Activated CD8-positive, alpha-beta T cell treated with anti-CD3 and anti-CD28 coated beads for 36 hours (primary cell): Measurements from ENCODE around the gene HAS3. TPM values are rescaled to one million over a fixed set of nuclear protein-coding genes. Genes with fewer than 3 reads are reported as not detected.
"Not testable (repeated sequence)": the region's sequence is repeated elsewhere in the genome, so short reads cannot be mapped to it uniquely, and the experiment has no call there.

ENCODE experiments used
- ATAC-seq: fragments of 200-7000 bp; cut with Tn5 transposase; one replicate; pipeline ENCODE4 v1.10.0; 2021; ENCODE audit warnings: mild to moderate bottlenecking, moderate library complexity
- CTCF ChIA-PET: fragments of 350-600 bp; sonication (Branson Sonifier 250); formaldehyde crosslinking; loops from one replicate; lab custom pipeline; 2021; ENCODE audit warnings: antibody characterized with exemption; lab: Charles Lee
- POLR2A ChIA-PET: fragments of 350-600 bp; sonication (Branson Sonifier 250); formaldehyde crosslinking; loops from one replicate; lab custom pipeline; 2021; ENCODE audit warnings: antibody characterized with exemption; lab: Charles Lee
- DNase-seq: peaks from one replicate; pipeline ENCODE4 v3.0.0-alpha.2; 2020
- H3K27ac Mint-ChIP-seq: one replicate; pipeline ENCODE4 v1.8.0; 2021; ENCODE audit warnings: mild to moderate bottlenecking, mixed read lengths
- H3K27me3 Mint-ChIP-seq: one replicate; pipeline ENCODE4 v1.8.0; 2021; ENCODE audit warnings: mixed read lengths
- H3K36me3 Mint-ChIP-seq: one replicate; pipeline ENCODE4 v1.8.0; 2021; ENCODE audit warnings: low read depth, mixed read lengths
- H3K4me1 Mint-ChIP-seq: one replicate; pipeline ENCODE4 v1.8.0; 2021; ENCODE audit warnings: low read depth, mixed read lengths
- H3K4me3 Mint-ChIP-seq: one replicate; pipeline ENCODE4 v1.8.0; 2021; ENCODE audit warnings: mild to moderate bottlenecking, moderate library complexity, mixed read lengths
- H3K9me3 Mint-ChIP-seq: one replicate; pipeline ENCODE4 v1.8.0; 2021; ENCODE audit warnings: mixed read lengths
- intact Hi-C: fragments of 100-400 bp; cut with micrococcal nuclease; formaldehyde crosslinking; loops from one replicate; pipeline ENCODE4 v1.10.0; 2022
- total RNA-seq, 2 experiments: library from RNA; stranded (reverse); gene quantifications; one replicate each; pipeline ENCODE4 v1.2.3, GENCODE V29; 2021
- TF ChIP-seq, protein P1 (sequence below): fragments of 200-600 bp; IDR thresholded peaks from one replicate; pipeline ENCODE4 v1.8.0; 2022; ENCODE audit warnings: antibody characterized with exemption, mild to moderate bottlenecking

Gene HAS3
- total RNA-seq, 2 experiments from 2014 or later: 0.11 to 0.43 TPM

DNA sequence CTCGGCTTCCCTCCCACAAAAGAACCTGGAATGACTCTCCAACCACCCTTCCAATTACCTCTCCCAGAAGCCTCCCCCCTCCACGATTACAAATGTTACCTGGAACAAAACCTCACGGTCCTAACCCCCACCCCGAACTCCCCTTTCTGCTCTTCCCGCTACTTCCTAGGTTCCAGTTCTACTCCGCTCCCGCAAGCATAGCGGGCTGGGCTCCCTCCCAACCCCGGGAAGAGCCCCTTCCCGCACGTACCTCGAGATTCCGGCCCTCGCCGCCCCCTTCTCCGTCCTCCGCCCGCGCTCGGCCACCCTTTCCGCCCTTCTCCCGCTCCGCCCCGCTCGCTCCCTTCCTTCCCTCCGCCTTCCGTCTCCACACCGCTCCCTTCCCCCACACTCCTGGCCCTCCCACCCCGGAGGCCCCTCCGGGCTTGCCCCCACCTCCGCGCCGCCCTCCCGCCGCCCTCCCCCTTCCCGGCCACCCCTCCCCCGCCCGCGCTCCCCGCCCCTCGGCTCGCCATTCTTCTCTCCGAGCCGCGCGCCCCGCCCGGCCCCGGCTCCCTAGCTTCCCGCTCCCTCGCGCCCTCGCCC is 26.5 kb downstream of the HAS3 start:
- intact Hi-C loops: loop anchor here (5.0 kb wide), 1 partner anchor 290 kb away; the partner anchor contains the start of gene TANGO6
- Mint-ChIP-seq H3K4me3 (peak overlapping the region; percentile 88), H3K27ac (peak overlapping the region; percentile 93), H3K9me3 (no peaks in the 10 kb centered on the region), H3K36me3 (peaks cover 49% of the 10 kb centered on the region), H3K27me3 (no peaks in the 10 kb centered on the region), H3K4me1 (peaks cover 50% of the 10 kb centered on the region)
- ChIA-PET POLR2A (interaction anchor here (0.6 to 3.2 kb wide), 9 partner anchors 8 to 251 kb away, joined by 3 to 21 read pairs (median 4); partner anchors contain the start of gene SNTB2), CTCF (interaction anchor here (1.3 to 1.7 kb wide), 2 partner anchors 19 to 33 kb away, joined by 4 to 7 read pairs; no protein-coding TSS in a partner anchor)
- DNase-seq (peak; percentile 83), ATAC-seq (peak; percentile 68)
- TF ChIP-seq, protein P1, sequence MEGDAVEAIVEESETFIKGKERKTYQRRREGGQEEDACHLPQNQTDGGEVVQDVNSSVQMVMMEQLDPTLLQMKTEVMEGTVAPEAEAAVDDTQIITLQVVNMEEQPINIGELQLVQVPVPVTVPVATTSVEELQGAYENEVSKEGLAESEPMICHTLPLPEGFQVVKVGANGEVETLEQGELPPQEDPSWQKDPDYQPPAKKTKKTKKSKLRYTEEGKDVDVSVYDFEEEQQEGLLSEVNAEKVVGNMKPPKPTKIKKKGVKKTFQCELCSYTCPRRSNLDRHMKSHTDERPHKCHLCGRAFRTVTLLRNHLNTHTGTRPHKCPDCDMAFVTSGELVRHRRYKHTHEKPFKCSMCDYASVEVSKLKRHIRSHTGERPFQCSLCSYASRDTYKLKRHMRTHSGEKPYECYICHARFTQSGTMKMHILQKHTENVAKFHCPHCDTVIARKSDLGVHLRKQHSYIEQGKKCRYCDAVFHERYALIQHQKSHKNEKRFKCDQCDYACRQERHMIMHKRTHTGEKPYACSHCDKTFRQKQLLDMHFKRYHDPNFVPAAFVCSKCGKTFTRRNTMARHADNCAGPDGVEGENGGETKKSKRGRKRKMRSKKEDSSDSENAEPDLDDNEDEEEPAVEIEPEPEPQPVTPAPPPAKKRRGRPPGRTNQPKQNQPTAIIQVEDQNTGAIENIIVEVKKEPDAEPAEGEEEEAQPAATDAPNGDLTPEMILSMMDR: no peak

DNA sequence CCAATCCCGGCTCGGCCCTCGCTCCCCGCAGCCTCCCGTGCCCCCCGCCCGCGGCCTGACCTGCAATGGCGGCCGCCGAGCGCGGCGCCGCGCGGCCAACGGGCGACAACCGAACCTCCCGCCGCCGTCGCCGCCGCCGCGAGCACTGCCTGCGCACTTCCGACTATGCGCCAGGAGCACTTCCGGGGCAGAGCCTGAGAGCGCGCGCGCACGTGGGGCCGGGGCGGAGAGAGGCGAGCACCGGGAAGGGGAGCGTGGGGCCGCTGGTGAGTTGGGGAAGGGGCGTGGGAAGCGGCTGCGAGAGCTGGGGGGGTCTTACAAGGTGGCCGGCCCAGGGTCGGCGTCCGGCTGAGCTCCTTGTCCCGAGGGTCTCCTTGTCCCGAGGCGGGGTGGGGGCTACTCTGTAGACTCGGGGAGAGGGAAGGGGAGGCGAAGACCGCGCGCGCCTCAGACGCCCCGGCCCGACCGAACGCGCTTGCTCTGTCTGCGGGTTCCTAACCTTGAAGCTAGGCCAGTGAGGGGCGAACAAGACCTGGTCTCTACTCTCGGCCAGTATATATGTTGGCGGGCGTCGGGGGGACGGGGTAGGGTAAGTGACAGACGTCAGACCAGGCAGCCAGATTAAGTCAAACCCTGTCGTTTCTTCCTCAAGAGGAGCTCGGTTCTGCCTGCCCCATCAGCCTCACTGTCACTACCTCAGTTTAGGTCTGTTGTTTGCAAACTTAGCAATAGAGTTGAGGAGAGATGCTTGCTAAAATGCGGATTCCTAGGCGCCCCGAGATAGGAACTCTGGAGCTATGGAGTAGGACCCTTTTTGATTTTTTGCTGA is 27.2 kb downstream of the HAS3 start, which contains the start of the genes CHTF8 and UTP4:
Gene CHTF8 (minus strand): TSS at position 165 of the 829 bp plus-strand sequence. CDS start 11,130 bp downstream, outside the sequence.
Gene UTP4 (plus strand): TSS at position 226 of the 829 bp plus-strand sequence. CDS start 811 bp downstream, outside the sequence.
- Mint-ChIP-seq H3K4me3 (peak within 1 kb of the TSS; percentile 88), H3K27ac (peak within 1 kb of the TSS; percentile 93), H3K4me1 (peaks cover 51% of the 10 kb centered on the region), H3K9me3 (no peaks in the 10 kb centered on the region), H3K36me3 (peaks cover 51% of the 10 kb centered on the region), H3K27me3 (no peaks in the 10 kb centered on the region)
- CTCF ChIA-PET: interaction anchor here (1.0 to 2.6 kb wide), 5 partner anchors 8 to 56 kb away, joined by 3 to 17 read pairs (median 4); no protein-coding TSS in a partner anchor
- peak; percentile 92 for ATAC-seq
- POLR2A ChIA-PET: interaction anchor here (0.6 to 3.2 kb wide), 18 partner anchors 9 to 286 kb away, joined by 3 to 21 read pairs (median 4); partner anchors contain the start of genes HAS3 and SNTB2
- TF ChIP-seq, protein P1: no peak
- intact Hi-C loops: loop anchor here (5.0 kb wide), 1 partner anchor 290 kb away; the partner anchor contains the start of gene TANGO6
- peak; percentile 91 for DNase-seq

DNA sequence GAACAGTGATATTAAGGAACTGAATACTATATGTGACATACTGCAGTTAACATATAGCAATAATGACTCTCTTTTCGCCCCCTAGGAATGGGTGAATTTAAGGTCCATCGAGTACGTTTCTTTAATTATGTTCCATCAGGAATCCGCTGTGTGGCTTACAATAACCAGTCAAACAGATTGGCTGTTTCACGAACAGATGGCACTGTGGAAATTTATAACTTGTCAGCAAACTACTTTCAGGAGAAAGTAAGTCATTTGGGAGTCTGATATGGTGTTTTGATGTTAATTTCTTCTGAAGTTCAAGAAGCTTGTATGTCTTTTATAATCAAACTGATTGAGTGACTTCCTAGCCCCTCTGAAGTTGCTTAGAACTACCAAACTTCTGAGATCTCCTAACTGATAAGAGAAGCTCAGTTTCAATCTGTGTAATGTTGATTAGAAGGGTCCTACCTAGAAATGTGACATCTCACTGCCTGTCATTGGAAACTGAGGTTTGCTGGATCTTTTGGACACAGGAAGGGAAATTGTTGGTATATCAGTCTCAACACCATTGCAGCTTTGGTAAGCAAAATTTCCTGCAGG is 28.0 kb downstream of the HAS3 start:
- intact Hi-C loops: loop anchor here (5.0 kb wide), 1 partner anchor 291 kb away; the partner anchor contains the start of gene TANGO6
- Mint-ChIP-seq H3K27me3 (no peaks in the 10 kb centered on the region), H3K4me1 (peaks cover 50% of the 10 kb centered on the region), H3K9me3 (no peaks in the 10 kb centered on the region), H3K36me3 (peaks cover 55% of the 10 kb centered on the region), H3K27ac (peak overlapping the region; percentile 93), H3K4me3 (peak overlapping the region; percentile 88)
- TF ChIP-seq, protein P1: no peak
- ChIA-PET POLR2A (interaction anchor here (0.6 to 3.2 kb wide), 17 partner anchors 9 to 287 kb away, joined by 3 to 21 read pairs (median 4); partner anchors contain the start of genes HAS3 and SNTB2), CTCF (interaction anchor here (0.9 to 2.6 kb wide), 7 partner anchors 9 to 605 kb away, joined by 3 to 17 read pairs (median 4); no protein-coding TSS in a partner anchor)
- ATAC-seq (no peak), DNase-seq (no peak)

DNA sequence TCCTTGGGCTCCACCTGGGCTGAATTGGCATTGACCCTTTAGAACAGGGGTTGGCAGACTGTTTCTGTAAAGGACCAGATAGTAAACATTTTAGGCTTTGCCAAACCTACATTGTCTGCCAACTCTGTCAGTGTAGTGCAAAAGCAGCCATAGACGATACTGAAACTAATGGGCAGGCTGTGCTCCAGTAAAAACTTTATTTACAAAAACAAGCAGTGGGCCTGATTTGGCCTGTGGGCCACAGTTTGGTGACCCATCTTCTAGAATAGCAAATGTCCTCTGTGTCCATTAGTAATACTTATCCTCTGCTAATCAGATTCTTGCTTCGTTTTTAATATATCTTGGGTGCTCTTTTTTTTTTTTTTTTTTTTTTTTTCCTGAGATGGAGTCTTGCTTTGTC is 33.2 kb downstream of the HAS3 start:
- ATAC-seq: no peak
- H3K9me3 Mint-ChIP-seq: no peaks in the 10 kb centered on the region
- TF ChIP-seq, protein P1: no peak
- ChIA-PET POLR2A (no interaction called here), CTCF (no interaction called here)
- no peak overlapping the region for H3K27ac Mint-ChIP-seq
- no peaks in the 10 kb centered on the region for H3K27me3 Mint-ChIP-seq
- DNase-seq: no peak
- intact Hi-C loops: no loop called here
- peaks cover 71% of the 10 kb centered on the region for H3K36me3 Mint-ChIP-seq
- H3K4me3 Mint-ChIP-seq: no peak overlapping the region
- H3K4me1 Mint-ChIP-seq: peaks cover 34% of the 10 kb centered on the region

DNA sequence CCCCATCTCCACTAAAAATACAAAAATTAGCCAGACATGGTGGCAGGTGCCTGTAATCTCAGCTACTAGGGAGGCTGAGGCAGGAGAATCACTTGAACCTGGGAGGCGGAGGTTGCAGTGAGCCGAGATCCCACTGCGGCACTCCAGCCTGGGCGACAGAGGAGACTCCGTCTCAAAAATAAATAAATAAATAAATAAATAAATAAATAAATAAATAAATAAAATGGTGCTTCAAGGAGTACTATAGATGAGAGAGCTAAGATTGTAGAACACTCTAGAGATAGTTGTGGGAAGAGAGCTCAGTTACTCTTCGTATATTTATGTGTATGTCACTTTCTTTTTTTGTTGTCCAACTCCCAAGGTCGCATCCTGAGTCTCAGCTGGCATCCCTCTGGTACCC is 34.0 kb downstream of the HAS3 start:
- H3K4me3 Mint-ChIP-seq, H3K9me3 Mint-ChIP-seq, intact Hi-C loops, DNase-seq, ATAC-seq, H3K27ac Mint-ChIP-seq, H3K27me3 Mint-ChIP-seq: not testable (repeated sequence)
- Mint-ChIP-seq H3K36me3 (peaks cover 67% of the 10 kb centered on the region), H3K4me1 (peaks cover 25% of the 10 kb centered on the region)
- ChIA-PET POLR2A (interaction anchor here (1.3 kb wide), 1 partner anchor 25 kb away, joined by 3 read pairs; no protein-coding TSS in a partner anchor), CTCF (interaction anchor here (1.1 to 1.4 kb wide), 3 partner anchors 9 to 257 kb away, joined by 3 to 5 read pairs (median 3); no protein-coding TSS in a partner anchor)
